Osteocyte (in vitro differentiated cells): ENCODE measurements around the gene ARPP21. TPM values are rescaled to one million over a fixed set of nuclear protein-coding genes. Genes with fewer than 3 reads are reported as not detected.

Source experiments
- DNase-seq: peaks from one replicate; pipeline ENCODE4 v3.0.0; 2021; ENCODE audit warnings: mixed read lengths; ENCODE audit not compliant: unreplicated experiment; ENCODE audit errors: extremely low spot score
- H3K27ac Mint-ChIP-seq: one replicate; pipeline ENCODE4 v1.8.0; 2021; ENCODE audit warnings: mild to moderate bottlenecking, mixed read lengths; ENCODE audit not compliant: unreplicated experiment
- H3K27me3 Mint-ChIP-seq: one replicate; pipeline ENCODE4 v1.8.0; 2021; ENCODE audit warnings: mixed read lengths; ENCODE audit not compliant: unreplicated experiment
- H3K36me3 Mint-ChIP-seq: one replicate; pipeline ENCODE4 v1.8.0; 2021; ENCODE audit warnings: mixed read lengths; ENCODE audit not compliant: unreplicated experiment
- H3K4me1 Mint-ChIP-seq: one replicate; pipeline ENCODE4 v1.8.0; 2021; ENCODE audit warnings: mixed read lengths; ENCODE audit not compliant: unreplicated experiment
- H3K4me3 Mint-ChIP-seq: one replicate; pipeline ENCODE4 v1.8.0; 2021; ENCODE audit warnings: mild to moderate bottlenecking, moderate library complexity, mixed read lengths; ENCODE audit not compliant: unreplicated experiment
- H3K9me3 Mint-ChIP-seq: one replicate; pipeline ENCODE4 v1.8.0; 2021; ENCODE audit warnings: mixed read lengths; ENCODE audit not compliant: unreplicated experiment
- CTCF ChIP-seq: fragments of 200-600 bp; sonication (generic); IDR thresholded peaks from 2 replicates; pipeline ENCODE4 v1.5.0; 2021; ENCODE audit warnings: antibody characterized with exemption, mild to moderate bottlenecking, moderate library complexity
- total RNA-seq: library from RNA; stranded (reverse); gene quantifications from 2 replicates; pipeline ENCODE4 v1.2.1, GENCODE V29; 2021

ARPP21 gene
- total RNA-seq, 1 donor from 2014 or later, result 3.7 TPM

- Mint-ChIP-seq H3K4me3 (no peak overlapping the region), H3K36me3 (no peaks in the 10 kb centered on the region), H3K9me3 (no peaks in the 10 kb centered on the region), H3K27ac (no peak overlapping the region), H3K27me3 (peaks cover 24% of the 10 kb centered on the region), H3K4me1 (peaks cover 4% of the 10 kb centered on the region)
- TF ChIP-seq CTCF, result no peak
- DNase-seq, result no peak
Measured at GRCh38 chr3:35737080-35737479, 97.8 kb downstream of the ARPP21 start.

GRCh38 chr3:35737527-35737926, 98.2 kb downstream of the ARPP21 start:
- Mint-ChIP-seq H3K27me3 (peaks cover 24% of the 10 kb centered on the region), H3K27ac (no peak overlapping the region), H3K9me3 (no peaks in the 10 kb centered on the region)

GRCh38 chr3:35737934-35738706, 98.8 kb downstream of the ARPP21 start:
- Mint-ChIP-seq H3K4me1 (peaks cover 4% of the 10 kb centered on the region), H3K27me3 (peaks cover 24% of the 10 kb centered on the region), H3K4me3 (no peak overlapping the region), H3K9me3 (no peaks in the 10 kb centered on the region), H3K27ac (no peak overlapping the region), H3K36me3 (no peaks in the 10 kb centered on the region)
- TF ChIP-seq CTCF, result no peak
- no peak for DNase-seq

More at GRCh38 chr3:35737527-35737926, 98.2 kb downstream of the ARPP21 start:
- H3K36me3 Mint-ChIP-seq, result no peaks in the 10 kb centered on the region
- no peak overlapping the region for H3K4me3 Mint-ChIP-seq
- TF ChIP-seq CTCF, result no peak
- DNase-seq, result no peak
- H3K4me1 Mint-ChIP-seq, result peaks cover 4% of the 10 kb centered on the region

GRCh38 chr3:35739181-35739809, 100.0 kb downstream of the ARPP21 start:
- Mint-ChIP-seq H3K4me1 (peaks cover 4% of the 10 kb centered on the region), H3K27me3 (peaks cover 27% of the 10 kb centered on the region), H3K9me3 (no peaks in the 10 kb centered on the region), H3K27ac (no peak overlapping the region), H3K4me3 (no peak overlapping the region), H3K36me3 (no peaks in the 10 kb centered on the region)
- DNase-seq, result no peak
- no peak for TF ChIP-seq CTCF

GRCh38 chr3:35739964-35740527, 100.7 kb downstream of the ARPP21 start:
- H3K36me3 Mint-ChIP-seq, result no peaks in the 10 kb centered on the region
- no peak for TF ChIP-seq CTCF
- no peaks in the 10 kb centered on the region for H3K9me3 Mint-ChIP-seq
- H3K27ac Mint-ChIP-seq, result no peak overlapping the region
- peaks cover 27% of the 10 kb centered on the region for H3K27me3 Mint-ChIP-seq
- no peak overlapping the region for H3K4me3 Mint-ChIP-seq
- peaks cover 4% of the 10 kb centered on the region for H3K4me1 Mint-ChIP-seq
- DNase-seq, result no peak
